Esophagus squamous epithelium (tissue), 4 donors: ENCODE data around the gene SFXN5.

ENCODE experiments used
- POLR2A ChIP-seq, 4 donors: fragments of 450-650 bp; IDR thresholded peaks; one replicate each; pipeline ENCODE4 v1.6.1; 2017; ENCODE audit warnings: antibody characterized with exemption in 4 of 4, mild to moderate bottlenecking in 4 of 4, moderate library complexity in 3 of 4
- TF ChIP-seq, protein P1 (sequence below), 6 experiments: fragments of 450-650 bp in 4 of 6; fragments of 200-600 bp in 2 of 6; sonication (generic) in 2 of 6; IDR thresholded peaks; one replicate each; pipeline ENCODE4 v1.5.1; 2016 to 2019; ENCODE audit warnings: antibody characterized with exemption in 6 of 6, mild to moderate bottlenecking in 4 of 6, moderate library complexity in 4 of 6

- TF ChIP-seq, protein P1, sequence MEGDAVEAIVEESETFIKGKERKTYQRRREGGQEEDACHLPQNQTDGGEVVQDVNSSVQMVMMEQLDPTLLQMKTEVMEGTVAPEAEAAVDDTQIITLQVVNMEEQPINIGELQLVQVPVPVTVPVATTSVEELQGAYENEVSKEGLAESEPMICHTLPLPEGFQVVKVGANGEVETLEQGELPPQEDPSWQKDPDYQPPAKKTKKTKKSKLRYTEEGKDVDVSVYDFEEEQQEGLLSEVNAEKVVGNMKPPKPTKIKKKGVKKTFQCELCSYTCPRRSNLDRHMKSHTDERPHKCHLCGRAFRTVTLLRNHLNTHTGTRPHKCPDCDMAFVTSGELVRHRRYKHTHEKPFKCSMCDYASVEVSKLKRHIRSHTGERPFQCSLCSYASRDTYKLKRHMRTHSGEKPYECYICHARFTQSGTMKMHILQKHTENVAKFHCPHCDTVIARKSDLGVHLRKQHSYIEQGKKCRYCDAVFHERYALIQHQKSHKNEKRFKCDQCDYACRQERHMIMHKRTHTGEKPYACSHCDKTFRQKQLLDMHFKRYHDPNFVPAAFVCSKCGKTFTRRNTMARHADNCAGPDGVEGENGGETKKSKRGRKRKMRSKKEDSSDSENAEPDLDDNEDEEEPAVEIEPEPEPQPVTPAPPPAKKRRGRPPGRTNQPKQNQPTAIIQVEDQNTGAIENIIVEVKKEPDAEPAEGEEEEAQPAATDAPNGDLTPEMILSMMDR (IDR thresholded peaks at IDR 0.05), result no peak
- no peak for TF ChIP-seq POLR2A (IDR thresholded peaks at IDR 0.05)
Observed at GRCh38 chr2:73067043-73067442, 4.5 kb downstream of the SFXN5 start.
